Lower lobe of right lung (tissue), 2 donors: Measurements from ENCODE around the gene RAB35. TPM values are rescaled to one million over a fixed set of nuclear protein-coding genes. Genes with fewer than 3 reads are reported as not detected.
A peak's percentile ranks its signal among the peaks of the same experiment; 100 is the strongest.

Experiments used
- ATAC-seq, 2 donors: fragments of 200-7000 bp; cut with Tn5 transposase; one replicate each; pipeline ENCODE4 v1.9.1; 2020 to 2022; ENCODE audit warnings: mild to moderate bottlenecking in 2 of 2, moderate library complexity in 2 of 2
- DNase-seq: peaks from one replicate; pipeline ENCODE4 v3.0.0-alpha.2; 2020
- H3K27ac ChIP-seq: fragments of 200-600 bp; one replicate; pipeline ENCODE4 v1.8.0; 2022
- H3K27me3 ChIP-seq: fragments of 200-600 bp; one replicate; pipeline ENCODE4 v1.8.0; 2022; ENCODE audit warnings: low read depth
- H3K36me3 ChIP-seq: fragments of 200-600 bp; one replicate; pipeline ENCODE4 v1.8.0; 2022; ENCODE audit warnings: mild to moderate bottlenecking
- H3K4me1 ChIP-seq: fragments of 200-600 bp; one replicate; pipeline ENCODE4 v1.8.0; 2022
- H3K4me3 ChIP-seq: fragments of 200-600 bp; one replicate; pipeline ENCODE4 v1.8.0; 2022; ENCODE audit warnings: mild to moderate bottlenecking
- H3K9me3 ChIP-seq: fragments of 200-600 bp; one replicate; pipeline ENCODE4 v1.8.0; 2022
- intact Hi-C: fragments of 100-400 bp; cut with DNase I; formaldehyde crosslinking; loops from one replicate; pipeline ENCODE4 v1.11.0; 2022
- total RNA-seq: library from RNA; stranded (reverse); fragmentation: NEBNext Ultra II Directional; extraction: Animal tissue kit (Norgen Biotek cat#: 25700); gene quantifications from one replicate; pipeline ENCODE4 v1.2.1, GENCODE V29; 2021
- TF ChIP-seq, protein P1 (sequence below): fragments of 200-600 bp; IDR thresholded peaks from one replicate; pipeline ENCODE4 v1.8.0; 2022; ENCODE audit warnings: antibody characterized with exemption, mild to moderate bottlenecking
- donor health status: DM: no; HTN: yes; CAD: no; lungs with severe emphysema.

The RAB35 gene
- total RNA-seq, 1 donor from 2014 or later = 48.2 TPM

- peak overlapping the region; percentile 67 for H3K27ac ChIP-seq
- H3K4me1 ChIP-seq = peaks cover 17% of the 10 kb centered on the region
- DNase-seq (peak; percentile 61), ATAC-seq (peak; percentile 72 to 79)
- H3K27me3 ChIP-seq = no peaks in the 10 kb centered on the region
- no peaks in the 10 kb centered on the region for H3K9me3 ChIP-seq
- peaks cover 55% of the 10 kb centered on the region for H3K36me3 ChIP-seq
- intact Hi-C loops = no loop called here
- no peak overlapping the region for H3K4me3 ChIP-seq
- TF ChIP-seq, protein P1, sequence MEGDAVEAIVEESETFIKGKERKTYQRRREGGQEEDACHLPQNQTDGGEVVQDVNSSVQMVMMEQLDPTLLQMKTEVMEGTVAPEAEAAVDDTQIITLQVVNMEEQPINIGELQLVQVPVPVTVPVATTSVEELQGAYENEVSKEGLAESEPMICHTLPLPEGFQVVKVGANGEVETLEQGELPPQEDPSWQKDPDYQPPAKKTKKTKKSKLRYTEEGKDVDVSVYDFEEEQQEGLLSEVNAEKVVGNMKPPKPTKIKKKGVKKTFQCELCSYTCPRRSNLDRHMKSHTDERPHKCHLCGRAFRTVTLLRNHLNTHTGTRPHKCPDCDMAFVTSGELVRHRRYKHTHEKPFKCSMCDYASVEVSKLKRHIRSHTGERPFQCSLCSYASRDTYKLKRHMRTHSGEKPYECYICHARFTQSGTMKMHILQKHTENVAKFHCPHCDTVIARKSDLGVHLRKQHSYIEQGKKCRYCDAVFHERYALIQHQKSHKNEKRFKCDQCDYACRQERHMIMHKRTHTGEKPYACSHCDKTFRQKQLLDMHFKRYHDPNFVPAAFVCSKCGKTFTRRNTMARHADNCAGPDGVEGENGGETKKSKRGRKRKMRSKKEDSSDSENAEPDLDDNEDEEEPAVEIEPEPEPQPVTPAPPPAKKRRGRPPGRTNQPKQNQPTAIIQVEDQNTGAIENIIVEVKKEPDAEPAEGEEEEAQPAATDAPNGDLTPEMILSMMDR = no peak
Observed at GRCh38 chr12:120126635-120127005, 10.1 kb upstream of the RAB35 start.

DNA sequence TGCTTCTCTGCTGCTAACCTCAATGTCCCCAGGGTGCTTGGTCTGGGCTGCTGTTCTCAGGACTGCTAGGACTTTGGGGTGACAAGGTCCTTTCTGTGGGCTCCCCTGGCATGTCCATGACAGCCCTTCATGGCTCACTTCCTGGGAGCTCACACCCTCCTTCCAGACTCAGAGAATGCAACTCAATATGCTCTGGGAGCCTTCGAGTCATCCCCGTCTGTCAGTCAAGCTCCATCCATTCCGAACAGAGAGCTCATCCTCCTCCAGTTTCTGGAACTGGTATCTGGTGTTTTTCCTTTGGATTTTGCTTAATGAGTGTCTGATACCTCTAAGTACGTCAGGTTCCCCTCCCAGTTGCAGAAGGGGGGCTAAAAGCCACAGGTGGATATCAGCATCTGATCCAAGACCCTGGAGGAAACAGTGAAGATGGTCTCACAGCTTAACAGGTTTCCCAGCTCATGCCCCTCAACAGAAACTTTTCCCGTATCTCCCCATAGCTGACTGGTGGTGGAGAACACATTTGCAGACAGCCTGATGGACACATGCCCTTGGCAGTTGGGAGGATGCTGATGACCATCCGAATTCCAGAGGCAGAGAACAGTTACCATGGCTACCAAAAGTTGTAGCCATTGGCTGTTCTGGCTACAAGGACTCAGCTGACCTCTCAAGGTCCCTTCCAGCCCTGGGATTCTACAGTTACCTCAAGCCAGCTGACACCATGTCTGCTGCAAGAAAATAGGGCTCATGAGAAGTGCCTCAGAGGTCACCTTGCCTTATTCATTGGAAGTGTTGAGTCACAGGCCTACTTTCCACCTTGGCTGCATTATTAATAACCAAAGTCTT is 9.5 kb upstream of the RAB35 start:
- H3K4me1 ChIP-seq = peaks cover 17% of the 10 kb centered on the region
- H3K27me3 ChIP-seq = no peaks in the 10 kb centered on the region
- peaks cover 49% of the 10 kb centered on the region for H3K36me3 ChIP-seq
- ATAC-seq = peak; percentile 5 to 13
- H3K9me3 ChIP-seq = no peaks in the 10 kb centered on the region
- intact Hi-C loops = no loop called here
- TF ChIP-seq, protein P1 = no peak
- no peak overlapping the region for H3K4me3 ChIP-seq
- H3K27ac ChIP-seq = peak overlapping the region; percentile 67
- no peak for DNase-seq

DNA sequence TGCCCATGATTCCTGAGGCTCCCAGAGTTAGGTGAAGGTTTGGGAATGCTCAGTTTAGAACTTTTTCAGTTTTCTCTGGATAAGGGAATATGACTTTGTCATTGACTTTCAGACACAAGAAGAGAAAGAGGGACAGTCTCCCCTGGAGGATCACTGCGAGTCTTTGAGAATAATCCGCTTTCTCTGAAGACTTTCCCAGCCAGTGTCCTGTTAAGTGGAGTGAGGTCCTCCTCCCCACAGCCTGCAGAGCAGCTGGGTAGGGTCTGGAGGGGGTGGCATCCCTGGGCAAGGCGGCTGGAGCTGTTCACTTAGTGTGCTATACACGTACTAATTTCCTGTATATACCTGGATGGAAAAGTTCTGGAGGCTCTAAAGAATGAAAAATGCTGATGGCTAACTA is 8.5 kb upstream of the RAB35 start:
- Histone ChIP-seq H3K27me3 (no peaks in the 10 kb centered on the region), H3K27ac (no peak overlapping the region), H3K36me3 (peaks cover 39% of the 10 kb centered on the region), H3K4me3 (no peak overlapping the region), H3K9me3 (no peaks in the 10 kb centered on the region), H3K4me1 (peaks cover 18% of the 10 kb centered on the region)
- TF ChIP-seq, protein P1 = no peak
- intact Hi-C loops = no loop called here
- ATAC-seq (no peak), DNase-seq (no peak)

DNA sequence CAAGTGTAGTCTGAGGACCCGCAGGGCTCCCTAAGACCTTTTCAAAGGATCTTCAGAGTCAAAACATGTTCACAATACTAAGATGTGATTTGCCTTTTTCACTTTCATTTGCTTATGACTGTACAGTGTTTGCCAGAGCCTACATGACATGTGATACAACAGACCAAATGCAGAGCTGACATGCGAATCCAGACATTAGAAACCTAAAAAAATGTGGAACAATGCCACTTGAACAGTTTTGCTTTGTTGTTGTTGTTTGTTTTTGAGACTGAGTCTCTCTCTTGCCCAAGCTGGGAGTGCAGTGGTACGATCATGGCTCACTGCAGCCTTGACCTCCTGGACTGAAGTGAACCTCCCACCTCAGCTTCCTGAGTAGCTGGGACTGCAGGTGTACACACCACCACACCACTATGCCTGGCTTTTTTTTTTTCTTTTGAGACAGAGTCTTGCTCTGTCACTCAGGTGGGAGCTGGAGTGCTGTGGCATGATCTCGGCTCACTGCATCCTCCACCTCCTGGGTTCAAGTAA is 5.3 kb upstream of the RAB35 start:
- Histone ChIP-seq H3K27me3 (no peaks in the 10 kb centered on the region), H3K27ac (no peak overlapping the region), H3K9me3 (no peaks in the 10 kb centered on the region), H3K4me3 (no peak overlapping the region), H3K4me1 (peaks cover 34% of the 10 kb centered on the region), H3K36me3 (peaks cover 7% of the 10 kb centered on the region)
- no peak for DNase-seq
- TF ChIP-seq, protein P1 = no peak
- ATAC-seq = no peak
- intact Hi-C loops = no loop called here

GRCh38 chr12:120121343-120121742 is 4.8 kb upstream of the RAB35 start:
- intact Hi-C loops = no loop called here
- TF ChIP-seq, protein P1 = no peak
- Histone ChIP-seq H3K27ac (no peak overlapping the region), H3K36me3 (peaks cover 2% of the 10 kb centered on the region), H3K4me3 (no peak overlapping the region), H3K4me1 (peaks cover 29% of the 10 kb centered on the region), H3K27me3 (no peaks in the 10 kb centered on the region), H3K9me3 (no peaks in the 10 kb centered on the region)
- ATAC-seq (no peak), DNase-seq (no peak)
